Right lobe of liver (tissue), 6 donors: ENCODE data around the gene PRDX6. TPM values are rescaled to one million over a fixed set of nuclear protein-coding genes. Genes with fewer than 3 reads are reported as not detected.
A peak's percentile ranks its signal among the peaks of the same experiment; 100 is the strongest.

ENCODE experiments used
- ATAC-seq, 4 donors: fragments of 200-7000 bp; cut with Tn5 transposase; one replicate each; pipeline ENCODE4 v1.9.1; 2020; ENCODE audit warnings: mild to moderate bottlenecking in 4 of 4, moderate library complexity in 4 of 4
- DNase-seq, 3 donors: peaks; one replicate each; pipeline ENCODE4 v3.0.0-alpha.2; 2020
- H3K27ac ChIP-seq, 3 donors: fragments of 200-600 bp; one replicate each; pipeline ENCODE4 v1.8.0; 2022
- H3K27me3 ChIP-seq, 2 donors: fragments of 200-600 bp; one replicate each; pipeline ENCODE4 v1.8.0; 2022
- H3K36me3 ChIP-seq, 4 donors: fragments of 200-600 bp; sonication (generic) in 1 of 4; one replicate each; pipeline versions ENCODE4 v1.5.1 to v1.8.0; 2017 to 2022; ENCODE audit warnings: control low read depth in 1 of 4
- H3K4me1 ChIP-seq, 4 donors: fragments of 200-600 bp; sonication (generic) in 1 of 4; one replicate each; pipeline versions ENCODE4 v1.5.1 to v1.8.0; 2017 to 2022; ENCODE audit warnings: control low read depth in 1 of 4
- H3K4me3 ChIP-seq, 3 donors: fragments of 200-600 bp; one replicate each; pipeline ENCODE4 v1.8.0; 2022
- H3K9me3 ChIP-seq, 4 donors: fragments of 200-600 bp; sonication (generic) in 1 of 4; one replicate each; pipeline versions ENCODE4 v1.5.1 to v1.8.0; 2017 to 2022; ENCODE audit warnings: control low read depth in 1 of 4
- POLR2A ChIP-seq: fragments of 450-650 bp; IDR thresholded peaks from one replicate; pipeline ENCODE4 v1.6.1; 2017; ENCODE audit warnings: antibody characterized with exemption, mild to moderate bottlenecking
- WGBS: methylation state at CpG from one replicate; pipeline ENCODE4 v1.1.6; 2018; ENCODE audit warnings: low coverage, low lambda C conversion rate; ENCODE audit not compliant: insufficient coverage; ENCODE audit errors: missing lambda C conversion rate; 5-methylcytosine and 5-hydroxymethylcytosine counted together
- intact Hi-C, 2 donors: fragments of 100-400 bp; cut with DNase I; formaldehyde crosslinking; loops; one replicate each; pipeline versions ENCODE4 v1.11.2 to v1.14.1; 2022
- long read RNA-seq: library from polyadenylated mRNA; unstranded; transcript quantifications from one replicate; pipeline ENCODE4 v2.0.0, GENCODE V29; 2019
- total RNA-seq, 6 experiments: library from RNA; depleted of rRNA in 2 of 6; stranded (reverse); fragments of >200 nt in 2 of 6; fragmentation: NEBNext Ultra II Directional in 3 of 6; extraction: Animal tissue kit (Norgen Biotek cat#: 25700) in 3 of 6; gene quantifications; one replicate each; pipeline versions ENCODE4 v1.1.0 to v1.2.4, GENCODE V29; 2016 to 2023
- TF ChIP-seq, protein P1 (sequence below), 4 donors: fragments of 200-600 bp in 3 of 4; fragments of 450-650 bp in 1 of 4; IDR thresholded peaks; one replicate each; pipeline versions ENCODE4 v1.5.1 to v1.8.0; 2016 to 2022; ENCODE audit warnings: antibody characterized with exemption in 4 of 4, mild to moderate bottlenecking in 2 of 4
- donor health status: DM: no; HTN: yes; CAD: no.
- donor health status: DM: no; HTN: no; CAD: no.
- donor health status: DM: no; HTN: no; CAD: no.
- donor health status: DM: no; HTN: yes; CAD: no.
- donor health status: DM: no; HTN: yes; CAD: no.

PRDX6 gene
- 100 to 1,000 TPM; 213 to 552 (median 407) TPM for total RNA-seq
- long read RNA-seq, transcript PRDX6-201 (5 exons, 1,751 nt), result major isoform, 256 of 277 reads
- long read RNA-seq, partial matches to known transcripts, result 3 of 277 reads
- long read RNA-seq, other reads (novel, unspliced or antisense), result 13 of 277 reads

GRCh38 chr1:173477286-173478093, at the start of gene PRDX6:
Gene PRDX6 (plus strand): TSS chr1:173477335. CDS start chr1:173477398, 63 bp downstream.
- peaks cover 0 to 18% (median 13%) of the 10 kb centered on the region in 4 donors for H3K36me3 ChIP-seq
- DNase-seq (peak; percentile 83 to 93 (median 88)), ATAC-seq (peak; percentile 59 to 72 (median 64))
- intact Hi-C loops, result no loop called here
- H3K9me3 ChIP-seq, result no peaks in the 10 kb centered on the region
- peaks cover 3 to 67% (median 26%) of the 10 kb centered on the region in 4 donors for H3K4me1 ChIP-seq
- no peaks in the 10 kb centered on the region for H3K27me3 ChIP-seq
- 0% methylated on average over 17 of the region's 69 CpGs for WGBS
- peak within 1 kb of the TSS; percentile 99 for H3K27ac ChIP-seq
- H3K4me3 ChIP-seq, result peak within 1 kb of the TSS; percentile 75 to 87 (median 83)
- peak; percentile 56 for TF ChIP-seq POLR2A
- TF ChIP-seq, protein P1, sequence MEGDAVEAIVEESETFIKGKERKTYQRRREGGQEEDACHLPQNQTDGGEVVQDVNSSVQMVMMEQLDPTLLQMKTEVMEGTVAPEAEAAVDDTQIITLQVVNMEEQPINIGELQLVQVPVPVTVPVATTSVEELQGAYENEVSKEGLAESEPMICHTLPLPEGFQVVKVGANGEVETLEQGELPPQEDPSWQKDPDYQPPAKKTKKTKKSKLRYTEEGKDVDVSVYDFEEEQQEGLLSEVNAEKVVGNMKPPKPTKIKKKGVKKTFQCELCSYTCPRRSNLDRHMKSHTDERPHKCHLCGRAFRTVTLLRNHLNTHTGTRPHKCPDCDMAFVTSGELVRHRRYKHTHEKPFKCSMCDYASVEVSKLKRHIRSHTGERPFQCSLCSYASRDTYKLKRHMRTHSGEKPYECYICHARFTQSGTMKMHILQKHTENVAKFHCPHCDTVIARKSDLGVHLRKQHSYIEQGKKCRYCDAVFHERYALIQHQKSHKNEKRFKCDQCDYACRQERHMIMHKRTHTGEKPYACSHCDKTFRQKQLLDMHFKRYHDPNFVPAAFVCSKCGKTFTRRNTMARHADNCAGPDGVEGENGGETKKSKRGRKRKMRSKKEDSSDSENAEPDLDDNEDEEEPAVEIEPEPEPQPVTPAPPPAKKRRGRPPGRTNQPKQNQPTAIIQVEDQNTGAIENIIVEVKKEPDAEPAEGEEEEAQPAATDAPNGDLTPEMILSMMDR (IDR thresholded peaks at IDR 0.05), result no peak

GRCh38 chr1:173429471-173430402, 47.4 kb upstream of the PRDX6 start:
- H3K27me3 ChIP-seq, result no peaks in the 10 kb centered on the region
- DNase-seq, result peak; percentile 73 to 80 (median 77)
- 18% methylated on average over 12 of the region's 15 CpGs for WGBS
- no peaks in the 10 kb centered on the region for H3K36me3 ChIP-seq
- intact Hi-C loops, result loop anchor here in 1 of 2 donors (10.0 kb wide), 1 partner anchor 75 kb away; no protein-coding TSS in a partner anchor
- TF ChIP-seq, protein P1 (IDR thresholded peaks at IDR 0.05), result peak; percentile 40 to 55 (median 47)
- no peak for TF ChIP-seq POLR2A
- H3K4me3 ChIP-seq, result peak overlapping the region in 1 of 3 donors; percentile 3
- peak; percentile 83 to 96 (median 88) for ATAC-seq
- no peaks in the 10 kb centered on the region for H3K9me3 ChIP-seq
- H3K4me1 ChIP-seq, result no peaks in the 10 kb centered on the region
- H3K27ac ChIP-seq, result peak overlapping the region; percentile 52 to 69 (median 54)

- peak overlapping the region in 1 of 3 donors; percentile 69 for H3K27ac ChIP-seq
- no peak for DNase-seq
- H3K27me3 ChIP-seq, result no peaks in the 10 kb centered on the region
- H3K9me3 ChIP-seq, result no peaks in the 10 kb centered on the region
- no peak for TF ChIP-seq POLR2A
- TF ChIP-seq, protein P1 (IDR thresholded peaks at IDR 0.05), result no peak
- WGBS, result 0% methylated on average over 2 of the region's 2 CpGs
- no peak overlapping the region for H3K4me3 ChIP-seq
- ATAC-seq, result no peak
- H3K36me3 ChIP-seq, result no peaks in the 10 kb centered on the region
- intact Hi-C loops, result loop anchor here in 1 of 2 donors (10.0 kb wide), 1 partner anchor 74 kb away; no protein-coding TSS in a partner anchor
- no peaks in the 10 kb centered on the region for H3K4me1 ChIP-seq
Observed at GRCh38 chr1:173430677-173431303, 46.3 kb upstream of the PRDX6 start.
